Bronchial epithelial cell (primary cell): ENCODE results near the gene PRKG1. TPM values are rescaled to one million over a fixed set of nuclear protein-coding genes. Genes with fewer than 3 reads are reported as not detected.

Experiments used
- DNase-seq: peaks from one replicate; pipeline ENCODE4 v3.0.0-alpha.2; 2010; ENCODE audit warnings: low read depth
- FAIRE-seq: peaks from 2 replicates; lab custom pipeline; 2011; peaks lifted over from hg19 to GRCh38; lab: Jason Lieb, UNC
- H3K27me3 ChIP-seq: 2 replicates; pipeline ENCODE4 v1.5.1; 2011; ENCODE audit warnings: low read length; ENCODE audit not compliant: control insufficient read depth, insufficient read depth
- H3K36me3 ChIP-seq: 2 replicates; pipeline ENCODE4 v1.5.1; 2011; ENCODE audit warnings: low read length; ENCODE audit not compliant: control insufficient read depth, insufficient read depth
- H3K4me3 ChIP-seq: 2 replicates; pipeline ENCODE4 v1.5.1; 2011; ENCODE audit warnings: mild to moderate bottlenecking, low read depth, low read length, control low read depth
- CTCF ChIP-seq: IDR thresholded peaks from 2 replicates; pipeline ENCODE4 v1.5.1; 2011; ENCODE audit warnings: mild to moderate bottlenecking, moderate library complexity, low read length, control low read depth, inconsistent platforms; ENCODE audit not compliant: insufficient read depth, severe bottlenecking
- total RNA-seq: library from RNA; depleted of rRNA; stranded (reverse); fragments of >200 nt; gene quantifications from 2 replicates; pipeline ENCODE4 v1.2.1, GENCODE V29; 2014

PRKG1 gene
- total RNA-seq, 1 donor from 2014 or later, result 0.26 TPM

GRCh38 chr10:51224671-51225161 is 150.4 kb downstream of the PRKG1 start:
- Histone ChIP-seq H3K27me3 (no peaks in the 10 kb centered on the region), H3K4me3 (no peak overlapping the region), H3K36me3 (no peaks in the 10 kb centered on the region)
- DNase-seq, result no peak
- TF ChIP-seq CTCF, result no peak
- no peak for FAIRE-seq

GRCh38 chr10:51227897-51228713 is 153.8 kb downstream of the PRKG1 start:
- FAIRE-seq (no peak), DNase-seq (no peak)
- Histone ChIP-seq H3K36me3 (no peaks in the 10 kb centered on the region), H3K27me3 (no peaks in the 10 kb centered on the region), H3K4me3 (no peak overlapping the region)
- TF ChIP-seq CTCF, result no peak

DNA sequence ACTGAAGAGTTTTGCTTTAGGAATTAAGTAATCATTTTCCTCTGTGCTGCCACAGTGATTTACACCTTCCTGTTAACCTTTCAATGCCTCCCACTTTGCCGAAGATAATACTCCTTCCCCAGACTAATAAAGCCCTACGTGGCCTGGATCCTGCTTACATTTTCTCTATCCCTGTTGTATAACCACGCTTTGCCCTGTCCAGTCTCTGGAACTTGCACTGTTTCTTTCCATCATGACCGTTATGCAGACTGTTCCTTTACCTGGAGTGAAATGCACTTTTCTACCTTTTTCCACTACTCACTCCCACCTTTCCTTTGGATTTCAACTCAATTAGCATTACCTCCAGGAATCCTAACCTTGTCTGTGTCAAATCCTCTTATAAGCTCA is 154.4 kb downstream of the PRKG1 start:
- no peaks in the 10 kb centered on the region for H3K27me3 ChIP-seq
- FAIRE-seq, result no peak
- TF ChIP-seq CTCF, result no peak
- DNase-seq, result no peak
- no peak overlapping the region for H3K4me3 ChIP-seq
- H3K36me3 ChIP-seq, result no peaks in the 10 kb centered on the region

GRCh38 chr10:51230887-51231585 is 156.7 kb downstream of the PRKG1 start:
- no peak for FAIRE-seq

GRCh38 chr10:51231754-51232153 is 157.5 kb downstream of the PRKG1 start:
- no peak for TF ChIP-seq CTCF
- FAIRE-seq, result no peak
- DNase-seq, result no peak
- Histone ChIP-seq H3K36me3 (no peaks in the 10 kb centered on the region), H3K27me3 (no peaks in the 10 kb centered on the region), H3K4me3 (no peak overlapping the region)

More at GRCh38 chr10:51230887-51231585, 156.7 kb downstream of the PRKG1 start:
- H3K27me3 ChIP-seq, result no peaks in the 10 kb centered on the region
- DNase-seq, result no peak
- no peak for TF ChIP-seq CTCF
- no peaks in the 10 kb centered on the region for H3K36me3 ChIP-seq
- H3K4me3 ChIP-seq, result no peak overlapping the region
